ENCODE measurements around the gene CLEC16A. TPM values are rescaled to one million over a fixed set of nuclear protein-coding genes. Genes with fewer than 3 reads are reported as not detected.
A peak's percentile ranks its signal among the peaks of the same experiment; 100 is the strongest.

CLEC16A gene
- total and polyA plus RNA-seq, 9 of the 15 experiments (the other 6 are each of a cell fraction or from before 2014, with no cell fraction given), result 1.00 to 22.3 (median 10.0) TPM

GRCh38 chr16:11101283-11101682 is 156.9 kb downstream of the CLEC16A start (continued):
- no peak for TF ChIP-seq HMBOX1 (IDR thresholded peaks at IDR 0.05)
- TF ChIP-seq ZNF41 (CRISPR knock-in tag; conservative IDR thresholded peaks at IDR 0.05), result no peak
- TF ChIP-seq KDM5B (IDR thresholded peaks at IDR 0.05; ENCODE audit: insufficient replicate concordance, low read depth, low read length), result no peak
- TF ChIP-seq FIP1L1 (IDR thresholded peaks at IDR 0.05; ENCODE audit: low read depth, low read length, poor library complexity, severe bottlenecking), result no peak
- no peak for TF ChIP-seq HBP1 (CRISPR knock-in tag; IDR thresholded peaks at IDR 0.05)
- TF ChIP-seq NR0B1 (IDR thresholded peaks at IDR 0.05; ENCODE audit: partially characterized antibody), result no peak
- no peak for TF ChIP-seq MBD1 (CRISPR knock-in tag; IDR thresholded peaks at IDR 0.05)
- TF ChIP-seq DACH1 (IDR thresholded peaks at IDR 0.05; ENCODE audit: partially characterized antibody), result no peak
- peak; percentile 78; the same call in 1 of the 2 replicates for TF ChIP-seq ZNF76 (CRISPR knock-in tag; IDR thresholded peaks at IDR 0.05; ENCODE audit: borderline replicate concordance)
- no peak for TF ChIP-seq ERF (CRISPR knock-in tag; IDR thresholded peaks at IDR 0.05)
- 0 out of 2 replicates have a peak, but pooled peaks have one; percentile 23 for TF ChIP-seq TSHZ1 (CRISPR knock-in tag; IDR thresholded peaks at IDR 0.05)
- no peak for TF ChIP-seq KLF13 (tag; IDR thresholded peaks at IDR 0.05; ENCODE audit: borderline replicate concordance, low read depth)
- TF ChIP-seq RFX5 (IDR thresholded peaks at IDR 0.05; ENCODE audit: low read depth, low read length), result no peak
- TF ChIP-seq RAD21 (CRISPR knock-in tag; conservative IDR thresholded peaks at IDR 0.05 in 1 of 2, IDR thresholded peaks at IDR 0.05 in 1 of 2), result no peak
- TF ChIP-seq TCF15 (CRISPR knock-in tag; IDR thresholded peaks at IDR 0.05), result 0 out of 2 replicates have a peak, but pooled peaks have one; percentile 15
- 0 out of 2 replicates have a peak, but pooled peaks have one; percentile 25 for TF ChIP-seq OTX1 (CRISPR knock-in tag; IDR thresholded peaks at IDR 0.05)

Measured in K562 (cell line).